Karpas-422 (cell line): ENCODE results near the gene RBMS1. TPM values are rescaled to one million over a fixed set of nuclear protein-coding genes. Genes with fewer than 3 reads are reported as not detected.
A peak's percentile ranks its signal among the peaks of the same experiment; 100 is the strongest.

ENCODE experiments used
- DNase-seq: peaks from one replicate; pipeline ENCODE4 v3.0.0-alpha.2; 2015
- H2AFZ ChIP-seq: fragments of 200-600 bp; sonication (generic); 2 replicates; pipeline ENCODE4 v1.6.1; 2014; ENCODE audit warnings: antibody characterized with exemption, low read length, mixed read lengths
- H3K27ac ChIP-seq: fragments of 200-600 bp; sonication (generic); 2 replicates; pipeline ENCODE4 v1.5.1; 2014; ENCODE audit warnings: mild to moderate bottlenecking, low read length, moderate library complexity
- H3K27me3 ChIP-seq: fragments of 200-600 bp; sonication (generic); 2 replicates; pipeline ENCODE4 v1.6.1; 2014; ENCODE audit warnings: low read length, mixed read lengths
- H3K36me3 ChIP-seq: fragments of 200-600 bp; sonication (generic); 2 replicates; pipeline ENCODE4 v1.6.1; 2014; ENCODE audit warnings: low read length, mixed read lengths; ENCODE audit not compliant: insufficient read depth
- H3K4me1 ChIP-seq: fragments of 200-600 bp; sonication (generic); 2 replicates; pipeline ENCODE4 v1.6.1; 2014; ENCODE audit warnings: mild to moderate bottlenecking, low read length, mixed read lengths
- H3K4me2 ChIP-seq: fragments of 200-600 bp; sonication (generic); 2 replicates; pipeline ENCODE4 v1.6.1; 2014; ENCODE audit warnings: low read length, low read depth, mild to moderate bottlenecking; ENCODE audit not compliant: poor library complexity, severe bottlenecking
- H3K4me3 ChIP-seq: fragments of 200-600 bp; sonication (generic); 2 replicates; pipeline ENCODE4 v1.5.1; 2014; ENCODE audit warnings: mild to moderate bottlenecking, antibody characterized with exemption, low read length, mixed read lengths
- H3K79me2 ChIP-seq: fragments of 200-600 bp; sonication (generic); 2 replicates; pipeline ENCODE4 v1.6.1; 2014; ENCODE audit warnings: mild to moderate bottlenecking, low read length, mixed read lengths
- H3K9ac ChIP-seq: fragments of 200-600 bp; sonication (generic); 2 replicates; pipeline ENCODE4 v1.6.0; 2014; ENCODE audit warnings: low read length
- H3K9me2 ChIP-seq: fragments of 200-600 bp; sonication (generic), shearing (Covaris generic); replicated peaks from 2 replicates; pipeline ENCODE4 v1.6.0; 2014; ENCODE audit warnings: mild to moderate bottlenecking, low read length, moderate library complexity; ENCODE audit not compliant: insufficient read depth
- H3K9me3 ChIP-seq: fragments of 300-700, 200-600 bp; sonication (generic); 2 replicates; pipeline ENCODE4 v1.6.1; 2014; ENCODE audit warnings: low read length, mixed read lengths
- H4K20me1 ChIP-seq: fragments of 200-600 bp; sonication (generic); 2 replicates; pipeline ENCODE4 v1.6.1; 2014; ENCODE audit warnings: mild to moderate bottlenecking, antibody characterized with exemption, low read length, low read depth; ENCODE audit not compliant: insufficient read depth
- total RNA-seq: library from RNA; depleted of rRNA; stranded (reverse); fragments of >200 nt; shearing (Covaris generic); gene quantifications from 2 replicates; pipeline ENCODE4 v1.2.3, GENCODE V29; 2014; ENCODE audit warnings: low replicate concordance

The RBMS1 gene
- total RNA-seq, 1 experiment from 2014 or later, result not detected

DNA sequence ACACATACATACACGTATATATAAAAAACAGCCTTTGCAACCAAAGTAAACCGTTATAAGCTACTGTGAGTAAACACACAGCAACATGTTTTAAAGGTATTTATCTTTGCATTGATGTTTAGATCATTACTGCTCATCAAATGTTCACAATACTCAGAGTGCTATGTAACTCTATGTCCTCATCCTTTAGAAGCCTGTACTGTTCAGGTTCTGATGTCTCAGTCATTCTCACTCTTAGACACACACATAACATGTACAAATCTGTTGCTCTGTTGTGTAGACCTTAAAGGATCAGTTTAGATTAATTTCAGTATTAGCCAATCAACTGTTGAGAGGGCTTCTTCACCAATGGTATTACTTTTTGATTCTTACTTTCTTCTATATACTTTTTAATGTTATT lies 153.9 kb downstream of the RBMS1 start:
- no peaks in the 10 kb centered on the region for H3K36me3 ChIP-seq
- DNase-seq, result no peak
- H3K79me2 ChIP-seq, result no peaks in the 10 kb centered on the region
- no peaks in the 10 kb centered on the region for H3K27me3 ChIP-seq
- H3K9ac ChIP-seq, result no peak overlapping the region
- no peaks in the 10 kb centered on the region for H3K9me2 ChIP-seq
- no peaks in the 10 kb centered on the region for H3K9me3 ChIP-seq
- H4K20me1 ChIP-seq, result no peaks in the 10 kb centered on the region
- no peak overlapping the region for H2AFZ ChIP-seq
- peaks cover 7% of the 10 kb centered on the region; the same call in 1 of the 2 replicates for H3K4me1 ChIP-seq
- H3K27ac ChIP-seq, result no peak overlapping the region
- H3K4me3 ChIP-seq, result no peak overlapping the region
- no peak overlapping the region for H3K4me2 ChIP-seq

- no peaks in the 10 kb centered on the region for H4K20me1 ChIP-seq
- H3K9me3 ChIP-seq, result no peaks in the 10 kb centered on the region
- H3K27me3 ChIP-seq, result no peaks in the 10 kb centered on the region
- no peak overlapping the region for H3K4me2 ChIP-seq
- no peak overlapping the region for H3K4me3 ChIP-seq
- H3K79me2 ChIP-seq, result no peaks in the 10 kb centered on the region
- H3K36me3 ChIP-seq, result no peaks in the 10 kb centered on the region
- H3K9me2 ChIP-seq, result no peaks in the 10 kb centered on the region
- H2AFZ ChIP-seq, result no peak overlapping the region
- DNase-seq, result no peak
- H3K9ac ChIP-seq, result no peak overlapping the region
- no peak overlapping the region for H3K27ac ChIP-seq
- peaks cover 7% of the 10 kb centered on the region; the same call in 1 of the 2 replicates for H3K4me1 ChIP-seq
Measured at GRCh38 chr2:160338901-160339685, 154.5 kb downstream of the RBMS1 start.

- H3K27ac ChIP-seq, result no peak overlapping the region
- H2AFZ ChIP-seq, result no peak overlapping the region
- no peak for DNase-seq
- no peak overlapping the region for H3K9ac ChIP-seq
- no peaks in the 10 kb centered on the region for H3K9me2 ChIP-seq
- no peaks in the 10 kb centered on the region for H3K79me2 ChIP-seq
- no peaks in the 10 kb centered on the region for H3K9me3 ChIP-seq
- H3K4me1 ChIP-seq, result no peaks in the 10 kb centered on the region
- H3K36me3 ChIP-seq, result no peaks in the 10 kb centered on the region
- H3K4me2 ChIP-seq, result no peak overlapping the region
- no peaks in the 10 kb centered on the region for H4K20me1 ChIP-seq
- H3K27me3 ChIP-seq, result no peaks in the 10 kb centered on the region
- H3K4me3 ChIP-seq, result no peak overlapping the region
Measured at GRCh38 chr2:160337728-160338127, 155.9 kb downstream of the RBMS1 start.

GRCh38 chr2:160336635-160337034 lies 157.0 kb downstream of the RBMS1 start:
- Histone ChIP-seq H3K4me3 (no peak overlapping the region), H2AFZ (no peak overlapping the region), H4K20me1 (no peaks in the 10 kb centered on the region), H3K4me1 (no peaks in the 10 kb centered on the region), H3K9me3 (no peaks in the 10 kb centered on the region), H3K4me2 (no peak overlapping the region), H3K36me3 (no peaks in the 10 kb centered on the region), H3K9me2 (no peaks in the 10 kb centered on the region), H3K9ac (no peak overlapping the region), H3K27ac (no peak overlapping the region), H3K27me3 (no peaks in the 10 kb centered on the region), H3K79me2 (no peaks in the 10 kb centered on the region)
- DNase-seq, result no peak

DNA sequence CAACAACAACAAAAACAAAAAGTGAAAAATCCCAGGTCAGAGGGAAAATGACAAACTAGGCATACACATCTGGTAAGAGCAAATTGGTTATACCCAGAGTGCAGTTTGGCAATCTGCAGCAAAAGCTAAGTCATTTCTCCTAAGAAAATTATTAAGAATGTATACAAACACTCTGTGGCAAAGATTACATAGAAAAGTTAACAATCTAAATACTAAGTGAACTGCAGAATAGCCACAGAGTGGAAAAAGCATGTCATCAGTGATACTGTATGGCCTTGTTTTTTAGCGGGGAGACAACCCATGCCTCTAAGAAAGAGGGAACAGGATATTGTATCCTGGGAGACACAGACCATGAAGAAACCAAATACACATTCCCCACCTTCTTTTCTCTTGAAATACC lies 157.5 kb downstream of the RBMS1 start:
- H3K9me2 ChIP-seq, result no peaks in the 10 kb centered on the region
- no peak overlapping the region for H3K4me2 ChIP-seq
- H3K27me3 ChIP-seq, result no peaks in the 10 kb centered on the region
- no peaks in the 10 kb centered on the region for H3K36me3 ChIP-seq
- no peak overlapping the region for H2AFZ ChIP-seq
- DNase-seq, result no peak
- H3K79me2 ChIP-seq, result no peaks in the 10 kb centered on the region
- no peaks in the 10 kb centered on the region for H3K9me3 ChIP-seq
- no peaks in the 10 kb centered on the region for H3K4me1 ChIP-seq
- no peak overlapping the region for H3K27ac ChIP-seq
- H3K9ac ChIP-seq, result no peak overlapping the region
- no peaks in the 10 kb centered on the region for H4K20me1 ChIP-seq
- no peak overlapping the region for H3K4me3 ChIP-seq

- no peak overlapping the region for H3K4me2 ChIP-seq
- H3K9me2 ChIP-seq, result no peaks in the 10 kb centered on the region
- DNase-seq, result no peak
- no peak overlapping the region for H3K27ac ChIP-seq
- no peaks in the 10 kb centered on the region for H3K9me3 ChIP-seq
- no peaks in the 10 kb centered on the region for H3K4me1 ChIP-seq
- H3K36me3 ChIP-seq, result no peaks in the 10 kb centered on the region
- H3K79me2 ChIP-seq, result no peaks in the 10 kb centered on the region
- H3K27me3 ChIP-seq, result no peaks in the 10 kb centered on the region
- no peak overlapping the region for H3K4me3 ChIP-seq
- no peaks in the 10 kb centered on the region for H4K20me1 ChIP-seq
- no peak overlapping the region for H3K9ac ChIP-seq
- no peak overlapping the region for H2AFZ ChIP-seq
Measured at GRCh38 chr2:160335441-160335840, 158.2 kb downstream of the RBMS1 start.

- Histone ChIP-seq H3K79me2 (no peaks in the 10 kb centered on the region), H3K36me3 (no peaks in the 10 kb centered on the region), H3K27me3 (no peaks in the 10 kb centered on the region)
Measured at GRCh38 chr2:160334028-160334741, 159.4 kb downstream of the RBMS1 start.

GRCh38 chr2:160333324-160334027 lies 160.1 kb downstream of the RBMS1 start:
- no peak overlapping the region for H3K9ac ChIP-seq
- no peak overlapping the region for H3K4me3 ChIP-seq
- no peak overlapping the region for H3K27ac ChIP-seq
- H3K27me3 ChIP-seq, result no peaks in the 10 kb centered on the region
- no peaks in the 10 kb centered on the region for H3K79me2 ChIP-seq
- peak; percentile 16 for DNase-seq
- no peaks in the 10 kb centered on the region for H3K36me3 ChIP-seq
- H3K4me1 ChIP-seq, result no peaks in the 10 kb centered on the region
- no peaks in the 10 kb centered on the region for H3K9me2 ChIP-seq
- no peaks in the 10 kb centered on the region for H3K9me3 ChIP-seq
- no peak overlapping the region for H2AFZ ChIP-seq
- no peaks in the 10 kb centered on the region for H4K20me1 ChIP-seq
- no peak overlapping the region for H3K4me2 ChIP-seq

More at GRCh38 chr2:160334028-160334741, 159.4 kb downstream of the RBMS1 start:
- no peak overlapping the region for H3K4me3 ChIP-seq
- DNase-seq, result no peak
- H3K4me1 ChIP-seq, result no peaks in the 10 kb centered on the region
- no peak overlapping the region for H3K4me2 ChIP-seq
- H3K27ac ChIP-seq, result no peak overlapping the region
- H3K9ac ChIP-seq, result no peak overlapping the region
- H2AFZ ChIP-seq, result no peak overlapping the region
- H4K20me1 ChIP-seq, result no peaks in the 10 kb centered on the region
- H3K9me3 ChIP-seq, result no peaks in the 10 kb centered on the region
- H3K9me2 ChIP-seq, result no peaks in the 10 kb centered on the region
